SK-N-DZ (cell line): ENCODE data around the gene MRPL42.
"Not testable (repeated sequence)": the region's sequence is repeated elsewhere in the genome, so short reads cannot be mapped to it uniquely, and the experiment has no call there.

Experiments used
- DNase-seq: peaks from one replicate; pipeline ENCODE4 v3.0.0-alpha.2; 2015; ENCODE audit warnings: low spot score
- small RNA-seq, 2 experiments: library from RNA; depleted of rRNA; stranded (forward); fragments of <200 nt; gene quantifications; one replicate each; pipeline ENCODE3, GENCODE V24; 2014

MRPL42 gene

GRCh38 chr12:93541578-93542225 lies 74.4 kb downstream of the MRPL42 start:
- no peak for DNase-seq

DNA sequence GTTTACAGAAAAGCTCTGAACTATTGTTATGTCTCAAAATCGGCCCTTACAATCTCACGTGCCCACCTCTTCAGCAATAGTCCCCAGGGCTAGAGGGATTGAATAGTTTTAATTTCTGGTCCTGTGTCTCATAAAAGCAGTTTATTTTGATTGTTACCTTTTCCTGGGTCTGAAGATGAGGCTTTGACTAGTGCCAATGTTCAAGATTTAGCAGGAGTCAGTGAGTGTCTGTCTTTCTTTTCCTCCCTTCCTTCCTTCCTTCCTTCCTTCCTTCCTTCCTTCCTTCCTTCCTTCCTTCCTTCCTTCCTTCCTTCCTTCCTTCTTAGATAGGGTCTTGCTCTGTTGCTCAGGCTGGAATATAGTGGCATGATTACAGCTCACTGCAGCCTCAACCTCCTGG lies 80.5 kb downstream of the MRPL42 start:
- DNase-seq, result no peak

DNA sequence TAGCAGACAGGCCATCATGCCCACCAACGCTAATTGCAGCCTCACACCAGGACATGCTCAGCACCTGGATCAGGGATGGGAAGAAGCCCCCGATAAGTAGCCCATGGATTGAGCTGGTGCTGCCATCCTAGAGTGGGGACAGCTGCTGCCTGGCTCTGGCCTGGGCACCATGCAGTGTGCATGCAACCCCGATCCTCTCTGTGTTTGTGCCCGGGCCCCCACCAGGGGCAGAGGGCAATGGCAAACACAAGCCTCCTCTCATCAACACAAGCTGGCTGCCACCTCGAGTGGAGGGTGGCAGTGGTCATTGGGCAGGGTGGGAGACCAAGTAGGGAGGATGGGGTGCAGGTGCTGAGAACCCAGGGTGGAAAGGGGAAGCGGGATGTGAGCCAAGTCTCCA lies 81.9 kb downstream of the MRPL42 start:
- no peak for DNase-seq

GRCh38 chr12:93550748-93551611 lies 83.7 kb downstream of the MRPL42 start:
- DNase-seq, result no peak

- no peak for DNase-seq
Measured at GRCh38 chr12:93552427-93552826, 85.1 kb downstream of the MRPL42 start.

GRCh38 chr12:93557879-93558278 lies 90.6 kb downstream of the MRPL42 start:
- not testable (repeated sequence) for DNase-seq

- DNase-seq, result not testable (repeated sequence)
Measured at GRCh38 chr12:93558685-93559084, 91.4 kb downstream of the MRPL42 start.

- no peak for DNase-seq
Measured at GRCh38 chr12:93563807-93564538, 96.7 kb downstream of the MRPL42 start.

DNA sequence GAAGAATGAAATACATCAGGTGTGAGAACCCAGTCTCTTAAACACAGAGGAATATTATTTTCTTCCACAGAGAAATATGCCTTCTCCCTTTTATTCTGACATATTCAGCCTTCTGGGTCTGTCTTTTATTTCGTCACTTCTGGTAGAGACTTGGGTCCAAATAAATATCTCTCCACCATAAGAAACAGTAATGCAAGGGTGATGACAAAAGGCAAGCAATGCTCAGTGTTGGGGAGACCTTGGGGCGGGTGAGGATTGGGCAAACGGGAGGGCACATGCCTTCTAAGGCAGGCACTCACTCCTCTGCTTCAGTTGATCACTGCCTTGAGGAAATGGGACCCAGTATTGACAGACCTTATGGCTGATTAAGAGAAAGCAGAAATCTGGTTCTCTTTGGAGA lies 98.4 kb downstream of the MRPL42 start:
- DNase-seq, result no peak

Small RNAs within 50 kb of the gene (small RNA-seq; reads per million reads assigned to genes)
- gene RF00019, result 0 reads per million in 2 experiments
